Measurements from ENCODE around the gene ITGA2B.

The ITGA2B gene

DNA sequence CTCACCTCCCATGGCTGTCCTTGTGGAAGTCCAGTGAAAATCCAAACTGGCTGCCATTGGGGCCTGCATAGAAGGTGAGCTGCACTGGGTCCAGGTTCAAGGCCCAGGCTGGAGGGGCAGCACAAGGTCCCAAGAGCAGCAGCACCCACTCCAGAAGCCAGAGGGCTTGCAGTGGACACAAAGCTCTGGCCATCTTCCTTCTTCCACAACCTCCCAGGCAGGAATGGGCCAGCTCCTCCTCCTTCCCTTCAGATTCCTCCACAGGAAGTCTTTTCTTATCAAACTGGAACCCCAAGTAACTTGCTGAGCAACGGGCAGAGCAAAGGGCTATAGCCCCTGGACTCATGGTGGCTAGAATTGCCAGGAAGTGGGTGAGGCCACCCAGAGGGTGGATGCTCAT is at the start of gene ITGA2B:
Gene ITGA2B (minus strand): TSS at position 369 of the 400 bp plus-strand sequence. CDS start 176 bp downstream, at position 193.
- H3K4me3 ChIP-seq (ENCODE audit: low read depth, low read length), result no peak within 1 kb of the TSS

DNA sequence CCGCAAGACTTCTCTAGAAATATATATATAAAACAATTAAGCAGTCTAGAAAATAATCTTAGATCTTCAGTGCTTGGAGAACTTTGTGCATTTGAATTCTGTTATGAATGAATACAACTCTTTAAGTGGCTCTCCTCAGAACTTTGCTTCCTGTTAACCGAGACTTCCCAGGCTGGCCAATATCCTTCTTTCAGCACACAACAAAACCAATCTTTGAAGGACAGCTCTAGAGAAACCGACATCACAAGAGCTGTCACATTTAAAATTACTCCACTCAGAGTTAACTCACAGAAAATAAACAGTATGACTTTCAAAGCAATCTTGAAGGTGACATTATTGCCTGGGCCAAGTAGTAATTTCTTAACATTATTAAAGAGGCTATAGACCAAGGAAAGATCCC is 49.7 kb upstream of the ITGA2B start:
- no peak overlapping the region for H3K4me3 ChIP-seq (ENCODE audit: low read depth, low read length)

DNA sequence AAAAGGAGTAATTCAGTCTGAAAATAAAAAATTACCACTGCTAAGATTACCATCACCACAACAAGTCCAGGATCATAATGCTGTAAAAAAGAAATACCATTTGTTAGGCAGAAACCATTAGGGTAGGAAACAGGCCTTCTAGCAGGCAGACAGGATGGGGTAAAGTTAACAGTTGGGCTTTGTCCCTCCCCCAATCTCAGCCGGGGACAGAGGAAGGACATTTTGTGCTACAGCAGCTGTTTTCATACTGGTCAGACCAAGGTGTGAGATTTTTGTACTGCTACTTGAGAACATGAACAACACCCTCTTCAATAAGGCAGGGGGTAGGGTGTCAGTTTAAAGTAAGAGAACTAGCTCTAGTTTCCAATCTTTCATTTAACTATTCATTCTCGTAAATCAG is 49.2 kb upstream of the ITGA2B start:
- H3K4me3 ChIP-seq (ENCODE audit: low read depth, low read length), result no peak overlapping the region

DNA sequence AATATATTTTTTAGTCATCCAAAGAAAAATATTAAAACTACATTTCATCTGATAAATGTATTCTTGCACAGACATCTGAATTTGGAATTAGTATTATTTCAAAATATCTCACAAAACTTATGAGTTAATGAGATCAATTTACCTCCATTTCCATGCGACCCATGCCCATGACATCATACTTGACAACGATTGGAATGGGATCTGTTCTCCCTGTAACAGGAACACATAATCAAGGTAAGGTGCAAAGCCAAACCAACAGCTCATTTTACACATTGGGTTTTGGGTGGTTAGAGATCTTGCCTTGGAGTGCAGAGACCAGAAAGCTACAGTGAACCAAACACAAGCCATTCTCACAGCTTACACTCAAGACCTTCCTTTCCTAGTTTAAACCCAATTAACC is 46.9 kb upstream of the ITGA2B start:
- H3K4me3 ChIP-seq (ENCODE audit: low read depth, low read length), result no peak overlapping the region

DNA sequence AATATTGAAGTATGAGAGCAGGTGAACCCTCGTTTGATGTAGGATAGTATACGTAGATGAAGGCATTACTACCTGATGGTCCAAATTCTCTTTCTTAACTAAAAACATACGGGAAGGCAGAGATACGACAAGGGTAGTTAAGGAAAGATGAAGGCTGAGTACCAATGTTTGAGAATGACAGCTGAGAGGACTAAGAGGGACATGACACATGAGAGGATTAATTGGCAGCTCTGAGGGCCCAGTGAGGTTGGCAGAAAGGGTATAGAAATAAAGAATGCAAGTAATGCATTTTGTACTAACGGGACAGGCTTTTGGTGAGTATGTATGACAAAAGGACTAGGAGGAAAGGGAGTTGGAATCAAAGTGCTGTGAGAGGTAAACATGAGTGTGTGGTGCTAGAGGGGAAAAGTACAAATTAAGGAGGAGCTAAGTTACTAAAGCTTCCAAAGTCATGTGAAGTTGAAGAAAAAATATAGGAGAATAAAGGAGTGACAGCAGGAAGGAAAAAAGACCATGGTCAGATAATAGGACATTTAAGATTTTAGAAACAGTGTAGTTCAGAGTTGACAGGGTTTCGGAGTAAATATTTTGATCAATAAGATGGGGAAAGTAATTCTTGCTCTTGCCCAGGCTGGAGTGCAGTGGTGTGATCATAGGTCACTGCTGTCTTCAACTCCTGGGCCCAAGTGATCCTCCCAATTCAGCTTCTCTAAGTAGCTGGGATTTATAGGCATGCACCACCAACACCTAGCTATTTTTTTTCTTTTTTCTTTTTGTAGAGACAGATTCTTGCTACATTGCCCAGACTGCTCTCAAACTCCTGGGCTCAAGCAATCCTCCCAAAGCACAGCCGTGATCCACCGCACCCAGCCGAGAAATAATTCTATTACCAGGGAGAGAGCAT is 43.1 kb upstream of the ITGA2B start:
- no peak overlapping the region for H3K4me3 ChIP-seq (ENCODE audit: low read depth, low read length)

DNA sequence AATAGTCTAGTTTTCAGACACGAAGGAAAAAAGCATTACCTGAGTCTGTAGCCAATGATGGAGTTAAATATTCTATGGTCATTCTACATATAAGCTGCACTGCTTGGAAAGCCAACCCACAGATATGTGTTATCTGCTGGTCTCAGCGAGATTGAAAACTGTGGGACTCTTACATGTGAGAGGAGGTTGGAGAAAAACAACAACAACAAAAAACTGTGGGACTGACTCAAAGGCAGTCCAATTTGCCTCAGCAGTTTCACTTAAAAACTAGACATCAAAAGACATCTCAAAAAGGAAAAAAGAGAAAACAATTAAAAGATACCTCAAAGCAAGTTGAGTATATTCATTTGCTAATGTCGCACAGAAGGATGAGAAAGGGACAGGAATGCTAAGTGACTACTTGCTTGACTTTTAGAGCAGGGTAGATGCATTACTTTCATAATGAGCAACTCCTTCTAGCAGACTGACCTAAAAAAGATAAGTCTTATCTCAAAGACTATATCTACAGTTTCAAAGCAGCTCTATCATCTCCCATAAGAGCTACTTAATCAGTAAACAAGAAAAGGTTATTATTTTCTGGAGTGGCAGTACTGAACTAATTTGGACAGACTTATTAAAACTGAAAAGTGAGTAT is 35.5 kb upstream of the ITGA2B start:
- H3K4me3 ChIP-seq (ENCODE audit: low read depth, low read length), result no peak overlapping the region

DNA sequence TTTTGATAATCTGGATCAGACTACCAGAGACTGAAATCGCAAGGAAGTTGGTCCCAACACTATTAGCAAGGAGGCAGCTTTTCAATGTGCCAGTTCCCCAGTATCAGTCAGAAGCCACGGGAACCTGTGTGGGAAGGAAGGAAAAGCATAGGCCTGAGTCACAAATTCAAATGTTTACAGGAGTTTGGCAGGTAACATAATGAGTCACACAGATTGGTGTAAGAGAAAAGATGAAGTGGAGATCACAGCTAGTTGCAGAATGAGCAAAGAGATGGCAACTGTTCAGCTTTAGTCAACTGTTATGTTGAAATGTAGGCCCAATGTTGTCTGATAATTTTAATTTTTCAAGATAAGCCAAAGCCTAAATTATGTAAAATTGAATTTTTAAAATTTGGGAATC is 28.1 kb upstream of the ITGA2B start:
- H3K4me3 ChIP-seq (ENCODE audit: low read depth, low read length), result no peak overlapping the region

DNA sequence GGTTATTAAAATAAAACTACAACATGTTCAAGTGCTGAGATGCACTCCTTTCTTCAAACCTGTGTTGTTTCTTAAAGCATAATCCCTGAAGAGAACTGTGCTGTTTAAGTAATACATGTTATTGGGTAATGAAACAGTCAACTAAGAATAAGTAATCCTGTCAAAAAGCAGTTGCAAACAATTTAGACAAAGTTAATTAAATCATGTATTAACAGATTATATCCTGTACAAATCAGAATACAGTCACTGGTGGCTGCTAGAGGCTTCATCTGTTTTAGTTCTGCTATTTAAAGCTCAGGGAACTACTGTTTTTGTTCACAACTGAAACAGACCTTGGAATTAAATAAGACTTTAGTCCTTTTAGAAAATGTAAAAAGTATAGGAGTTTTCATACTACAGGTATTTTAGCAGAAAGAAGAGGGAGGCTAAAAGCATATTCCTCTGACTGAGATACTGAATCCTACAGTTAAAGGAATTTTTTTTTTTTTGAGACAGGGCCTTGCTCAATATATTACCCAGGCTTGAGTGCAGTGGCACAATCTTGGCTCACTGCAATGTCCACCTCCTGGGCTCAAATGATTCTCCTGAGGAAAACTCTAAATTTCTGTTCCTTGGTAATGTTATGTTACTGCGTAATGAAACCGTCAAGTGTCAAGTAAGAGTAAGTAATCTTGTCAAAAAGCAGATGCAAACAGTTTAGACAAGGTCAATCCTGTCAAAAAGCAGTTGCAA is 27.3 kb upstream of the ITGA2B start:
- no peak overlapping the region for H3K4me3 ChIP-seq (ENCODE audit: low read depth, low read length)

DNA sequence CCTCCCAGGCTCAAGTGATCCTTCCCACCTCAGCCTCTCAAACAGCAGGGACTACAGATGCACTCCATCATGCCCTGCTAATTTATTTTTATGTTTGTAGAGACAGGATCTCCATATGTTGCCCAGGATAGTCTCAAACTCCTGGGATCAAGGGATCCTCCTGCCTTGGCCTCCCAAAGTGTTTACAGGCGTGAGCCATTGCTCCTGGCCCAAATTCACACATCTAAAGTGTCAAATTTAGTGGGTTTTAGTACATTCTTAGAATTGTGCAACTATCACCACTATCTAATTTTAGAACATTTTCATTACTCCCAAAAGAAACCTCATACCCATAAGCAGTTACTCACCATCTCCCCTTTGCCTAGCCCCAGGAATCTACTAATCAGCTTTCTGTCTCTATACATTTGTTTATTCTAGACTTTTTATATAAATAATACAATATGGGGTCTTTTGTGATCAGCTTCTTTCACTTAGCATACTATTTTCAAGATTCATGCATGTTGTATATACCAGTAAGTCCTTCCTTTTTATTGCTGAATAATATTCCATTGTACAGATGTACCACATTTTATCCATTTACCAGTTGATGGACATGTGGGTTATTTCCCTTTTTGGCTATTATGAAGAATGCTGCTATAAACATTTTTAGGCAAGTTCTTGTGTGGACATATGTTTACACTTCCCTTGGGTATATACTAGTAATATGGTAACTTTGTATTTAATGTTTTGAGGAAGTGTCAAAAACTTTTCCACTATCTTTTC is 25.1 kb upstream of the ITGA2B start:
- no peak overlapping the region for H3K4me3 ChIP-seq (ENCODE audit: low read depth, low read length)

DNA sequence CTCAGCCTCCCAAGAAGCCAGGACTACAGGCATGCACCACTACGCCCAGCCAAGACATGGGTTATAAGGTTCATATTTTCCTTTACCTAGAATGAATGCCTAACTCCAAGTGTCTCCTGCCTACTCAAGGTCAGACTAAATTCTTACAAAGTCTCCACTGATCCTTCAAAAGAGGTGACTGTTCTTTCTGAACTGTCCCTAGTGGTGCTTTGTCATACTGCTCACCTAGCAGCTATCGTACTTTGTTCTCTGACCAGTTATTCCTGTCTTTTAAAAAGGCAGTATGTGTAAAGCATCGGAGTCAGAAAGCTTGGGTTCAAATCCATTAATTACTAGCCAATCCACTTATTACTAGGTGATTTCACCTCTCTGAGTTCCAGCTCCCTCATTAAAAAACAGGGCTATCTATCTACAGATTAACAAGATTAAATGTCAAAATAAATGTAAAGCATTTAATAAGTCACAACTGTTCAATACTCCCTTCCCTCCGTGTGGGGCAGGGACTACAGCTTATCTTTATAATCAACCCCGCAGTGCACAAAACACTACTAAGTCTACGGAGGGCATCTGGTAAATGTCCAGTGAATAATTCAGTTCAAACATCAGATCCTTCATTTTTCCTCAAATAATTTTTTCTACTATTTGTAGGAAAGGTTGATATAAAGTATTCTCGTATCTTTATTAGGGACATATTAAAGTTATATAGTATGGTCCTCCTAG is 20.0 kb upstream of the ITGA2B start:
- H3K4me3 ChIP-seq (ENCODE audit: low read depth, low read length), result no peak overlapping the region

DNA sequence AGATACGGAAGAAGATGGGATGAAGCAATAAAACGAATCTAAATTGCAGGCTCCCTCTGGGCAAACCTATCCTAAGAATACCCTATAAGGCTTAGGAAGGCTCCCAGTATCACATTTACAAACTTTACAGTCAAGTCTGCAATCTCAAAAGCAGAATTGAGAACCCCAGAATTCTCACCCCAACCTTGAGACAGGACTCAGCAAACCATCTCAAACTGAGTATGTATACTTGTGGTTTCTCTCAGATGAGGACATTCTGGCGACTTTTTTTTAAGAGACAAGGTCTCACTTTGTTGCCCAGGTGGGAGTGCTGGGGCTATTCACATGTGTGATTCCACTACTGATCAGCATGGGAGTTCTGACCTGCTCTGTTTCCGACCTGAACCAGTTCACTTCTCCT is 19.3 kb upstream of the ITGA2B start:
- no peak overlapping the region for H3K4me3 ChIP-seq (ENCODE audit: low read depth, low read length)

DNA sequence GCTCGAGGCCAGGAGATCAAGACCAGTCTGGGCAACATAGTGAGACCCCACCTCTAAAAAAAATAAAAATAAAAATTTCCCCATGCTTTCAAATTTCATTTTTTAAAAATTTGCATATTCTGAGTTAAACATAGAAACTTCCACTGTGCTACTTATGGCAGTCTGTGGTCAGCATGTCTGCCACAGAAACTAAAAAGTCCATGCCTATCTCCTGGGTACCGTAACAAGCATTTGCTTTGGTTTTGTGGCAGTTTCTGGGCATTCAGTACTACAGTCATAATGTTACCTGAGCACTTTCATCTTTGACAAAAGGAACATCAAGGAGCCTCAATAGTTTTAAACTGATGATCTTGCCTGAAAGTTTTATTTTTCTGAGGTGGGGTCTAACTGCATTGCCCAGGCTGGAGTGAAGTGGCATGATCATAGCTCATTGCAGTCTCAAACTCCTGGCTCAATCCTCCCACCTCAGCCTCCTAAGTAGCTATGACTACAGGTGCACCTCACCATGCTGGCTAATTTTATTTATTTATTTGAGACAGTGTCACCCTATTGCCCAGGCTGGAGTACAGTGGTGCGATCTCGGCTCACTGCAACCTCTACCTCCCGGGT is 13.2 kb upstream of the ITGA2B start:
- no peak overlapping the region for H3K4me3 ChIP-seq (ENCODE audit: low read depth, low read length)

DNA sequence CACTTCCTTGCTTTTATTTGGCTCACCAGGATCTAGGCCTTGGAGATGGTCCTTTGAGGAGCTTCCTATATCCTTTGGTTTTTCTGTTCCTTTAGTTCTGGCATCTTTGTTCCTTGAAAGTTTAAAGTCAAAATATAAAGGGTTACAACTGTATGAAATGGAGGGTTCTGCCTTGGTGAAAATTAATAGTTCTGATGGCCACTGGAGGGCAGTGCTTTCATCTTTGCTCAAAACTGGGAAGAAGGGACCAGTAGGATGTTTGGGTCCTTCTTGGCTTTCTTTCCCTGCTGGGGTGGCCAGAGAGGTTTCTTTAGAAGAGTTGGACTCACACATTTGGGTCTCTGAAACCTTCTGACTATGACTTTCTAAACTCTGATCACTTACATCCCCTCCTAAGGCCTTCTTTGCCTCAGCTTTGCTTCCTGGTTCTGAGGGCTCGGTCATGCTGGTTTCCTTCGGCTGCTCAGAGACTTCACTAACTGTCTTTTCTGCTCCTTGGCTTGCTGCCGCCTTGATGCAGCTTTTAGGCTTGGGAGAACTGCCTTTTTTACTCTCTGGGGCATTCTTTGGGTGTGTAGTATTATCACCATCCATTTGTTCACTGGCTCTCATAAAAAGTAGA is 10.9 kb upstream of the ITGA2B start:
- no peak overlapping the region for H3K4me3 ChIP-seq (ENCODE audit: low read depth, low read length)

DNA sequence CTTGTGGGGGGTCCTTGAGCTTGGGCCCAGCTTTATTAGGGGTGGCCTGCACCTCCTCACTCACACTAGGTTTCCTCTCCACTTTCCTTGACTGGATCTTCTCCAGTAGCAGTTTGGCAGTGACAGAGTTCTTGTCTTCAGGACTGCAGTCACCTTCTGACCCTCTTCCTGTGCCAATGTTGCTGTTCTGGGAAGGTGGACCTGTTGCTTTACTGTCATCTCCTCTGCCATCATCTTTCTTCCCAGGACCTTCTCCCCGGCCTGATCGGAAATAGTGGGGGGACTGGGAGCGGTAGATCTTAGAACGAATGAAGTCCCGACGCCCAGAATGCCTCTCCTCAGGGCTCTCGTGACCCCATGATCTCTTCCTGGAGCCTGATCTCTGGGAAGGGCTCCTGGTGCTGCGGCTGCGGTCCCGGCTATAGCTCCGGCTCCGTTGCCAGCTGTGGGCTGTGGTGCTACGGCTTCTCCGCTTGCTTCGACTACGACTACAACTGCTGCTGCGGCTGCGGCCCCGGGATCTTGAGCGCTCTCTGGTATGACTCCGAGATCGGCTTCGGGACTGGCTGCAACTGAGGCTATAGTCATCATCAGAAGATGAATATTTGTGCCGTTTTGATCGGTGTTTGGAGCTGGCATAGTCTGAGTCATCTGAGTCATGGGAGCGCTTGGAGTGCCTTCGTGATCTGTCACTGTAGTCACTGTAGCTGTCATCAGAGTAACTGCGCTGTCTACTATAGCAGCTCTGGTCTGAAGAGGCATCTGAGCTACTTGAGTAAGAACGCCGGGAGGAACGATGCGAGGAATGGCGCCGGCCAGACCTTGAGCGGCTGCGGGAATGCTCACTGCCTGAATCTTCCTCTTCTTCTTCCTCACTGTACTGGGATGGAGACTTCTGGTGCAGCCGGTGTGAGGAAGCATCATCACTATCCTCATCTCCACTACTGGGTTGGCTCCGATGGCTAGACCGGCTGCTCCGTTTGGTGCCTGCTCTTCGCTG is 9.5 kb upstream of the ITGA2B start:
- no peak overlapping the region for H3K4me3 ChIP-seq (ENCODE audit: low read depth, low read length)

DNA sequence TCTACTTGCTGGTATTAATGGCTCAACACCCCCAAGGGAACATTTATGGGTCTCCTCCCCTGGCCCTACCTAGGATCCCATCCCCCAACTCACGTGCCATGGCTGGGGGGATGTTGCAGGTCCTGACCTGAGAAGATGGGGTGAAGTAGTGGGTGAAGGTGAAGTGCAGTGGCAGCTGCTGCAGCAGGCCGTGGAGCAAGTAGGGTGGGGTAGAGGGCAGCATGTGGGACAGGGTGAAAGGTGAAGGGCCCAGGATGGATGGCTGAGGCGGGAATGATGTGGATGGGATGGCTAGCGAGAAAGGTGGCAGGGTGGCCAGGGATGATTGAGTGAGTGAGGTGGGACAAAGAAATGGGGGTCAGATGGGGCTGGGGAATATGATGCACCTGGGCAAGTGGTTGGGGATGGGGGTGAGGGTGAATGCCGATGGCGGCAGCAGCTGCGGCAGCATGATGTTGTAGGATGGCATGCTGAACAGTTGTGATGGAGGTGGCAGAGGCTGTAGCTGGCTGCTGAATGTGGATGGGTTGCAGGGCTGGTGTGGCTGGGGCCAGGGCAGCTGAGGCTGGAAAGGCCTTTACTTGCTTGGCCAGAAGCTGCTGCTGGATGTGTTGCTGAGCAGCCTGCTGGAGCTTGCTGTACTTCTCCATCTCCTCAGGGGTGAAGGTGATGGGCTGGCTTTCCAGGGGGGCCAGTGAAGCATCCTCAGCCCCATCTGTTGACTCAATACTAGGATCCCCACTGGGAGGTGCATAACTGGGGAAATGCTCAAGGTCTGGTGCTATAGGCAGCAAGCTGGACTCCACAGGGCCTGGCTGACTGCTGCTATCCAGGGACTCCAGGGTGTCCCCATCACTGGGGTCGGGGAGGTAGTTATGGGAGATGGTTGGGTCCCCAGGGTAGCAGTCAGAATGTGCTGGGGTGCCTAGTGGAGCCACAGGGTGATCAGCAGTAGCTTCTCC is 8.3 kb upstream of the ITGA2B start:
- H3K4me3 ChIP-seq (ENCODE audit: low read depth, low read length), result no peak overlapping the region

DNA sequence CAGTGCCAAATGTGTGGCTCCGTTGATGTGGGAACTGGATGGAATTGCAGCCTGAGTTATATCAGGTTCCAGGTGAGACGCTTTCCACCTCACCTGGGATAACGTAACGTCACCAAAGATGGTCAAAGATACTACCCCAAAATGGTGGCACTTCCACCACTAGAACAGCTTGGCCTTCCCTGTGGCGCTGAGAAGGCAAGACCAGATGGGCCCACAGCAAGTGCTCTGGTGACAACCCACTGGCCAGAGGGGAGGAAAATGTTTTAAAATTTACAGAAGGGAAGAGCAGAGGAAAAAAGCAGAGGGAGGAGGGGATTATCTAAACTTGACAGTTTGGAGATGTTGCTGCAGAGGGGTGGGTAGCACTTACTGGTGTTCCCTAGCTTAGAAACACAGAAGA is 7.5 kb upstream of the ITGA2B start:
- no peak overlapping the region for H3K4me3 ChIP-seq (ENCODE audit: low read depth, low read length)

DNA sequence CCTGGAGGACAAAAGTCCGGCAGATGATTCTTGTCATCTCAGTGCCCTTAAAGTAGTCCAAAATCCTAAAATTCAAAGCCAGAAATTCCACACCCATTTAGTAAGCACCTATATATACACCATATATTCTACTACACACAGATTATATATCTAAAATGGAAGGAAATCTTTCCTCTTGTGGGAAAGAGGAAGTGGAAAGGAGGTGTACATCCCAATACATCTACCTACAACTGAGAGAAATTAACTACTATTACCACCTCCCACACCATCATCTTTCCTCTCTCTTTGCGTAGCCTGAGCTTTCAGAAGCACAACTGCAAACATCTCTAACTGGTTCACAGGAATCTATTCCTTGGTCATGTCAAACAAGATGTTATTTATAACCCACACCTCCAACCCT is 5.4 kb upstream of the ITGA2B start:
- H3K4me3 ChIP-seq (ENCODE audit: low read depth, low read length), result no peak overlapping the region
